K562 (cell line): ENCODE measurements around the gene TRIM69. TPM values are rescaled to one million over a fixed set of nuclear protein-coding genes. Genes with fewer than 3 reads are reported as not detected.

ENCODE experiments used
- CBX3 ChIP-seq, 2 experiments: IDR thresholded peaks; 1 replicate in 1 of 2; 2 replicates in 1 of 2; pipeline ENCODE4 v1.6.1; 2012; ENCODE audit warnings: inconsistent platforms in 2 of 2, low read length in 2 of 2, borderline replicate concordance in 1 of 2, control low read depth in 1 of 2
- CTBP1 ChIP-seq: fragments of 450-650 bp; IDR thresholded peaks from 2 replicates; pipeline ENCODE4 v1.6.1; 2016; ENCODE audit warnings: borderline replicate concordance
- CTCF ChIP-seq, 3 experiments: IDR thresholded peaks in 2 of 3; conservative IDR thresholded peaks in 1 of 3; 2 replicates each; pipeline ENCODE4 v1.5.1; 2011 to 2012; ENCODE audit warnings: low read length in 3 of 3, mild to moderate bottlenecking in 3 of 3, control low read depth in 2 of 3, improper control_type of control experiment in 1 of 3, inconsistent platforms in 1 of 3, low read depth in 1 of 3, mixed read lengths in 1 of 3, moderate library complexity in 1 of 3; ENCODE audit not compliant: insufficient read depth in 2 of 3
- ESRRA ChIP-seq: fragments of 450-650 bp; IDR thresholded peaks from 2 replicates; pipeline ENCODE4 v1.6.1; 2014; ENCODE audit warnings: low read depth, mild to moderate bottlenecking, moderate library complexity, borderline replicate concordance
- ETV5 ChIP-seq: sonication (generic); formaldehyde crosslinking; IDR thresholded peaks from 2 replicates; pipeline ENCODE4 v1.4.0; 2020; ENCODE audit warnings: low read depth, mild to moderate bottlenecking, missing genetic modification reagents
- FIP1L1 ChIP-seq: fragments of 200-400 bp; formaldehyde crosslinking; IDR thresholded peaks from 2 replicates; pipeline ENCODE4 v1.6.1; 2018; ENCODE audit warnings: mild to moderate bottlenecking, low read depth, low read length; ENCODE audit not compliant: poor library complexity, severe bottlenecking
- NR3C1 ChIP-seq: sonication (generic); formaldehyde crosslinking; IDR thresholded peaks from 2 replicates; pipeline ENCODE4 v1.8.1; 2022; ENCODE audit warnings: missing genetic modification reagents
- NR4A1 ChIP-seq, 2 experiments: fragments of 250-450 bp in 1 of 2; fragments of 450-650 bp in 1 of 2; sonication (Bioruptor Pico) in 1 of 2; IDR thresholded peaks; 2 replicates each; pipeline versions ENCODE4 v1.4.0 to v1.6.1; 2016 to 2020; ENCODE audit warnings: mild to moderate bottlenecking in 2 of 2, missing compliant biosample characterization in 1 of 2, missing genetic modification characterization in 1 of 2, moderate library complexity in 1 of 2
- POLR3A ChIP-seq: IDR thresholded peaks from 2 replicates; pipeline ENCODE4 v1.6.1; 2011; ENCODE audit warnings: borderline replicate concordance, mild to moderate bottlenecking, moderate library complexity; ENCODE audit not compliant: insufficient read length, insufficient read depth; ENCODE audit errors: extremely low read depth
- SP2 ChIP-seq: IDR thresholded peaks from 2 replicates; pipeline ENCODE4 v1.6.1; 2011; ENCODE audit warnings: mild to moderate bottlenecking, low read depth, low read length, moderate library complexity; ENCODE audit not compliant: poor library complexity, severe bottlenecking; ENCODE audit errors: extremely low read depth
- TRIM24 ChIP-seq, 2 experiments: fragments of 450-650 bp; IDR thresholded peaks; 2 replicates each; pipeline ENCODE4 v1.6.1; 2016
- WHSC1 ChIP-seq: IDR thresholded peaks from one replicate; pipeline ENCODE4 v1.6.1; 2012; ENCODE audit warnings: low read length, control low read depth, inconsistent platforms
- ZNF121 ChIP-seq: sonication (generic); formaldehyde crosslinking; conservative IDR thresholded peaks from 2 replicates; pipeline ENCODE4 v1.8.0; 2022; ENCODE audit warnings: missing genetic modification reagents
- ZNF668 ChIP-seq: fragments of 250-450 bp; sonication (Bioruptor Pico); IDR thresholded peaks from 2 replicates; pipeline ENCODE4 v1.8.0; 2022; ENCODE audit warnings: mild to moderate bottlenecking, inconsistent platforms
- polyA plus RNA-seq, 8 experiments: library from polyadenylated mRNA; depleted of rRNA in 4 of 8; stranded (reverse) in 5 of 8; unstranded in 3 of 8; fragments of >200 nt; fragmentation: Nextera tagmentation in 2 of 8; fragmentation: Illumina TruSeq in 1 of 8; extraction: Ambion mirVana in 2 of 8; extraction: Trizol in 1 of 8; gene quantifications; 2 replicates each; pipeline versions ENCODE4 v1.2.1 to v1.2.3, GENCODE V29; 2011 to 2014; ENCODE audit warnings: inconsistent platforms in 1 of 8, missing spikeins in 1 of 8
- total RNA-seq, 7 experiments: library from RNA; depleted of rRNA in 6 of 7; stranded (reverse); fragments of >200 nt in 6 of 7; fragmentation: Illumina TruSeq in 2 of 7; extraction: Trizol in 2 of 7; gene quantifications; 2 replicates each; pipeline versions ENCODE4 v1.2.1 to v1.2.3, GENCODE V29; 2011 to 2021; ENCODE audit warnings: low replicate concordance in 1 of 7
- TF ChIP-seq, protein P1 (sequence below): sonication (generic); formaldehyde crosslinking; IDR thresholded peaks from 2 replicates; pipeline ENCODE4 v1.9.0; 2022; ENCODE audit warnings: mild to moderate bottlenecking, missing genetic modification reagents
- TF ChIP-seq, protein P2 (sequence below): fragments of 250-450 bp; sonication (Bioruptor Pico); IDR thresholded peaks from 2 replicates; pipeline ENCODE4 v1.5.0; 2020; ENCODE audit warnings: mild to moderate bottlenecking
- TF ChIP-seq, protein P3 (sequence below): fragments of 250-450 bp; sonication (Bioruptor Pico); IDR thresholded peaks from 2 replicates; pipeline ENCODE4 v1.4.0; 2020; ENCODE audit warnings: mild to moderate bottlenecking, moderate library complexity, borderline replicate concordance

TRIM69 gene
- total and polyA plus RNA-seq, 9 of the 15 experiments (the other 6 are each of a cell fraction or from before 2014, with no cell fraction given) = 1.0 to 4.3 (median 2.3) TPM

DNA sequence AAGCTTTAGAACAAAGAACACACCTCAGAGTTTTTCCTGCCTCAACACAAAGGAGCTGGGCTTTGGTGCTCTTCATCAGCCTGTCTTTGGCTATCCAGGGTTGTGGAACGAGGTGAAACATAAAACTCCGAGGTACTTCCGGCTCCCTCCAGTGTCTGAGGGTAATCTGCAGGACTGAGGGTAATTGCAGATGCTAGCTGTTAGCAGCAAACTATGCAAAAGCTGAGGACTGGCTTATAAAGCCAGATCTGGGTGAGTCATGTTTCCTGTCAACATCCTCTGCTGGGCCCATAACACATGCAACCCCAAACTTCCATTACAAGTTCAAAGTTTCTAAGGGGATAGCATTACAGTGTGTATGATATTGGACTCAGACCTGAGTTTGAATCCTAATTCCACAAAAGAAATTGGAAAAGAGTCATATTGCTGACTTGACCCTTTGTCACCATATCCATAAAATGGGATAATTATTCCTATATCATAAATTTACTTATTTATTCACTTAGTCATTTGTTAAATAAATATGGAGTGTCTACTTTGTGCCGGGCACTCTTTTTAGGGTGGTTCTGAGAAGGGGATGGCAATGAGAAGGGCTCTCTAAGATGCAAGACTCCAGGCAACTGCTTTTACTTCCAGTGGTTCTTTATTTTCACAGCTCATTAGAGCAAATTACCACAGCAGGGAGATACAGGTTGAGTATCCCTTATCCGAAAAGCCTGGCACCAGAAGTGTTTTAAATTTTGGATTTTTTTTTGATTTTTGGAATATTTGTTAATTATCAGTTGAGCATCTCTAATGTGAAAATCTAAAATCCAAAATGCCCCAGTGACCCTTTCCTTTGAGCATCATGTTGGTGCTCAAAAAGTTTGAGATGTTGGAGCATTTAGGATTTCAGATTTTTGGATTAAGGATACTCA lies 9.5 kb upstream of the TRIM69 start (continued):
- TF ChIP-seq WHSC1 = no peak
- no peak for TF ChIP-seq CBX3 (IDR thresholded peaks at IDR 0.05; ENCODE audit: borderline replicate concordance in 1 of 2, low read length in 2 of 2)
- TF ChIP-seq CTBP1 = peak; percentile 50; the same call in 1 of the 2 replicates
- peak; percentile 83 for TF ChIP-seq ETV5
- TF ChIP-seq, protein P1, sequence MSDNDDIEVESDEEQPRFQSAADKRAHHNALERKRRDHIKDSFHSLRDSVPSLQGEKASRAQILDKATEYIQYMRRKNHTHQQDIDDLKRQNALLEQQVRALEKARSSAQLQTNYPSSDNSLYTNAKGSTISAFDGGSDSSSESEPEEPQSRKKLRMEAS (CRISPR knock-in tag) = peak; percentile 45; the same call in 1 of the 2 replicates
- TF ChIP-seq NR4A1 (CRISPR knock-in tag; IDR thresholded peaks at IDR 0.05) = no peak
- no peak for TF ChIP-seq NR4A1 (tag; IDR thresholded peaks at IDR 0.05)
- TF ChIP-seq CTCF (IDR thresholded peaks at IDR 0.05 in 2 of 3, conservative IDR thresholded peaks at IDR 0.05 in 1 of 3; ENCODE audit: insufficient read depth in 2 of 3, low read depth in 1 of 3, low read length in 3 of 3) = peak in 1 of 3 experiments; percentile 32; a peak in 2 of 6 replicates
- TF ChIP-seq, protein P2, sequence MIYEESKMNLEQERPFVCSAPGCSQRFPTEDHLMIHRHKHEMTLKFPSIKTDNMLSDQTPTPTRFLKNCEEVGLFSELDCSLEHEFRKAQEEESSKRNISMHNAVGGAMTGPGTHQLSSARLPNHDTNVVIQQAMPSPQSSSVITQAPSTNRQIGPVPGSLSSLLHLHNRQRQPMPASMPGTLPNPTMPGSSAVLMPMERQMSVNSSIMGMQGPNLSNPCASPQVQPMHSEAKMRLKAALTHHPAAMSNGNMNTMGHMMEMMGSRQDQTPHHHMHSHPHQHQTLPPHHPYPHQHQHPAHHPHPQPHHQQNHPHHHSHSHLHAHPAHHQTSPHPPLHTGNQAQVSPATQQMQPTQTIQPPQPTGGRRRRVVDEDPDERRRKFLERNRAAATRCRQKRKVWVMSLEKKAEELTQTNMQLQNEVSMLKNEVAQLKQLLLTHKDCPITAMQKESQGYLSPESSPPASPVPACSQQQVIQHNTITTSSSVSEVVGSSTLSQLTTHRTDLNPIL (CRISPR knock-in tag) = peak; percentile 14; the same call in 1 of the 2 replicates
- TF ChIP-seq, protein P3, sequence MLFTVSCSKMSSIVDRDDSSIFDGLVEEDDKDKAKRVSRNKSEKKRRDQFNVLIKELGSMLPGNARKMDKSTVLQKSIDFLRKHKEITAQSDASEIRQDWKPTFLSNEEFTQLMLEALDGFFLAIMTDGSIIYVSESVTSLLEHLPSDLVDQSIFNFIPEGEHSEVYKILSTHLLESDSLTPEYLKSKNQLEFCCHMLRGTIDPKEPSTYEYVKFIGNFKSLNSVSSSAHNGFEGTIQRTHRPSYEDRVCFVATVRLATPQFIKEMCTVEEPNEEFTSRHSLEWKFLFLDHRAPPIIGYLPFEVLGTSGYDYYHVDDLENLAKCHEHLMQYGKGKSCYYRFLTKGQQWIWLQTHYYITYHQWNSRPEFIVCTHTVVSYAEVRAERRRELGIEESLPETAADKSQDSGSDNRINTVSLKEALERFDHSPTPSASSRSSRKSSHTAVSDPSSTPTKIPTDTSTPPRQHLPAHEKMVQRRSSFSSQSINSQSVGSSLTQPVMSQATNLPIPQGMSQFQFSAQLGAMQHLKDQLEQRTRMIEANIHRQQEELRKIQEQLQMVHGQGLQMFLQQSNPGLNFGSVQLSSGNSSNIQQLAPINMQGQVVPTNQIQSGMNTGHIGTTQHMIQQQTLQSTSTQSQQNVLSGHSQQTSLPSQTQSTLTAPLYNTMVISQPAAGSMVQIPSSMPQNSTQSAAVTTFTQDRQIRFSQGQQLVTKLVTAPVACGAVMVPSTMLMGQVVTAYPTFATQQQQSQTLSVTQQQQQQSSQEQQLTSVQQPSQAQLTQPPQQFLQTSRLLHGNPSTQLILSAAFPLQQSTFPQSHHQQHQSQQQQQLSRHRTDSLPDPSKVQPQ (CRISPR knock-in tag) = no peak
- no peak for TF ChIP-seq ESRRA
- no peak for TF ChIP-seq FIP1L1
- TF ChIP-seq ZNF668 (CRISPR knock-in tag) = no peak
- no peak for TF ChIP-seq NR3C1 (CRISPR knock-in tag)
- TF ChIP-seq ZNF121 = no peak
- no peak for TF ChIP-seq POLR3A
- no peak for TF ChIP-seq SP2
- TF ChIP-seq TRIM24 (IDR thresholded peaks at IDR 0.05) = peak in 1 of 2 experiments; percentile 22; a peak in 1 of 4 replicates
